Keratinocyte (primary cell): ENCODE results near the gene ERMP1. TPM values are rescaled to one million over a fixed set of nuclear protein-coding genes. Genes with fewer than 3 reads are reported as not detected.

Source experiments
- DNase-seq: peaks from one replicate; pipeline ENCODE4 v3.0.0-alpha.2; 2011; ENCODE audit warnings: low read depth, missing footprints, low spot score
- FAIRE-seq: peaks from 2 replicates; lab custom pipeline; 2011; peaks lifted over from hg19 to GRCh38; lab: Jason Lieb, UNC
- H2AFZ ChIP-seq: 2 replicates; pipeline ENCODE4 v1.6.0; 2012; ENCODE audit warnings: low read length, control low read depth, inconsistent platforms; ENCODE audit not compliant: control insufficient read depth
- H3K27ac ChIP-seq: 2 replicates; pipeline ENCODE4 v1.5.1; 2011; ENCODE audit warnings: low read length; ENCODE audit not compliant: control insufficient read depth, insufficient read depth
- H3K27me3 ChIP-seq: 3 replicates; pipeline ENCODE4 v1.6.0; 2011; ENCODE audit warnings: low read length; ENCODE audit not compliant: control insufficient read depth, insufficient read depth; ENCODE audit errors: extremely low read depth
- H3K36me3 ChIP-seq, 2 experiments: 2 replicates in 1 of 2; 3 replicates in 1 of 2; pipeline ENCODE4 v1.5.1; 2011; ENCODE audit warnings: low read length in 2 of 2, mild to moderate bottlenecking in 1 of 2; ENCODE audit not compliant: control insufficient read depth in 2 of 2, insufficient read depth in 2 of 2; ENCODE audit errors: extremely low read depth in 1 of 2
- H3K4me1 ChIP-seq: 3 replicates; pipeline ENCODE4 v1.5.1; 2011; ENCODE audit warnings: low read length; ENCODE audit not compliant: control insufficient read depth, insufficient read depth; ENCODE audit errors: extremely low read depth
- H3K4me2 ChIP-seq: 3 replicates; pipeline ENCODE4 v1.6.0; 2011; ENCODE audit warnings: low read depth, low read length; ENCODE audit not compliant: control insufficient read depth, insufficient read depth; ENCODE audit errors: extremely low read depth
- H3K4me3 ChIP-seq, 3 experiments: fragments of 200-600 bp in 1 of 3; sonication (generic) in 1 of 3; 2 replicates in 2 of 3; 3 replicates in 1 of 3; pipeline ENCODE4 v1.5.1; 2011 to 2016; ENCODE audit warnings: low read length in 3 of 3, mild to moderate bottlenecking in 3 of 3, control low read depth in 2 of 3, inconsistent platforms in 1 of 3, low read depth in 1 of 3, mixed read lengths in 1 of 3, mixed run types in 1 of 3, moderate library complexity in 1 of 3; ENCODE audit not compliant: control insufficient read depth in 2 of 3, insufficient read depth in 2 of 3; ENCODE audit errors: extremely low read depth in 1 of 3
- H3K79me2 ChIP-seq: 2 replicates; pipeline ENCODE4 v1.6.0; 2012; ENCODE audit warnings: low read length; ENCODE audit not compliant: control insufficient read depth, insufficient read depth
- H3K9ac ChIP-seq: 3 replicates; pipeline ENCODE4 v1.6.0; 2011; ENCODE audit warnings: low read length; ENCODE audit not compliant: control insufficient read depth, insufficient read depth; ENCODE audit errors: extremely low read depth
- H3K9me1 ChIP-seq: 3 replicates; pipeline ENCODE4 v1.6.0; 2011; ENCODE audit warnings: low read length; ENCODE audit not compliant: control insufficient read depth, insufficient read depth; ENCODE audit errors: extremely low read depth
- H3K9me3 ChIP-seq: 2 replicates; pipeline ENCODE4 v1.5.1; 2012; ENCODE audit warnings: low read depth, low read length; ENCODE audit not compliant: control insufficient read depth
- H4K20me1 ChIP-seq: 3 replicates; pipeline ENCODE4 v1.6.0; 2011; ENCODE audit warnings: low read length; ENCODE audit not compliant: control insufficient read depth, insufficient read depth; ENCODE audit errors: extremely low read depth
- CTCF ChIP-seq, 3 experiments: IDR thresholded peaks in 1 of 3; conservative IDR thresholded peaks in 1 of 3; optimal IDR thresholded peaks in 1 of 3; 2 replicates in 2 of 3; 3 replicates in 1 of 3; pipeline versions ENCODE3 to v1.5.1; 2011; ENCODE audit warnings: low read length in 3 of 3, mild to moderate bottlenecking in 3 of 3, moderate library complexity in 2 of 3, control low read depth in 1 of 3, inconsistent platforms in 1 of 3; ENCODE audit not compliant: insufficient read depth in 2 of 3; ENCODE audit errors: extremely low read depth in 1 of 3
- EZH2 ChIP-seq: IDR thresholded peaks from one replicate; pipeline ENCODE4 v1.6.1; 2012; ENCODE audit warnings: inconsistent platforms, mild to moderate bottlenecking, low read length, moderate library complexity
- dilution Hi-C: fragments of 300-500 bp; cut with MboI; formaldehyde crosslinking; loops from one replicate; pipeline ENCODE4 v1.7.0; 2020; ENCODE audit warnings: low sequenced_read_pairs; ENCODE audit not compliant: extremely low pct_ligation_motif_present
- polyA plus RNA-seq, 5 experiments: library from polyadenylated mRNA; depleted of rRNA in 3 of 5; stranded (reverse) in 3 of 5; stranded (forward) in 1 of 5; unstranded in 1 of 5; fragments of >200 nt; gene quantifications; 1 replicate in 1 of 5; 2 replicates in 3 of 5; 3 replicates in 1 of 5; pipeline versions ENCODE4 v1.2.1 to v1.2.3, GENCODE V29; 2011 to 2012; ENCODE audit warnings: missing spikeins in 2 of 5, low read depth in 1 of 5, low replicate concordance in 1 of 5

The ERMP1 gene
- polyA plus RNA-seq, 1 donor (not counting 4 experiments of a cell fraction or from before 2014, with no cell fraction given), result 27.0 TPM

GRCh38 chr9:5835808-5836207 lies 2.9 kb upstream of the ERMP1 start:
- H3K9me3 ChIP-seq, result no peaks in the 10 kb centered on the region
- H2AFZ ChIP-seq, result no peak overlapping the region
- FAIRE-seq (no peak), DNase-seq (no peak)
- no peak overlapping the region for H3K4me2 ChIP-seq
- no peak overlapping the region for H3K9ac ChIP-seq
- H3K4me1 ChIP-seq, result peaks cover 23% of the 10 kb centered on the region
- H3K36me3 ChIP-seq, result no peaks in the 10 kb centered on the region
- H4K20me1 ChIP-seq, result no peaks in the 10 kb centered on the region
- peaks cover 12% of the 10 kb centered on the region for H3K79me2 ChIP-seq
- no peak overlapping the region for H3K27ac ChIP-seq
- dilution Hi-C loops, result no loop called here
- no peaks in the 10 kb centered on the region for H3K9me1 ChIP-seq
- no peak for TF ChIP-seq EZH2
- no peak for TF ChIP-seq CTCF (optimal IDR thresholded peaks at IDR 0.05 in 1 of 3, IDR thresholded peaks at IDR 0.05 in 1 of 3, conservative IDR thresholded peaks at IDR 0.05 in 1 of 3; ENCODE audit: extremely low read depth in 1 of 3, insufficient read depth in 2 of 3, low read length in 3 of 3)
- H3K27me3 ChIP-seq, result no peaks in the 10 kb centered on the region
- H3K4me3 ChIP-seq, result no peak overlapping the region

GRCh38 chr9:5834214-5834613 lies 1.3 kb upstream of the ERMP1 start:
- no peaks in the 10 kb centered on the region for H3K9me3 ChIP-seq
- FAIRE-seq (no peak), DNase-seq (no peak)
- H3K9ac ChIP-seq, result no peak overlapping the region
- H4K20me1 ChIP-seq, result no peaks in the 10 kb centered on the region
- no peaks in the 10 kb centered on the region for H3K27me3 ChIP-seq
- no peak overlapping the region for H3K4me3 ChIP-seq
- peaks cover under 1 to 2% of the 10 kb centered on the region in 2 experiments for H3K36me3 ChIP-seq
- H3K27ac ChIP-seq, result no peak overlapping the region
- H2AFZ ChIP-seq, result no peak overlapping the region
- dilution Hi-C loops, result no loop called here
- H3K9me1 ChIP-seq, result no peaks in the 10 kb centered on the region
- H3K4me1 ChIP-seq, result peaks cover 13% of the 10 kb centered on the region
- TF ChIP-seq CTCF (optimal IDR thresholded peaks at IDR 0.05 in 1 of 3, IDR thresholded peaks at IDR 0.05 in 1 of 3, conservative IDR thresholded peaks at IDR 0.05 in 1 of 3; ENCODE audit: extremely low read depth in 1 of 3, insufficient read depth in 2 of 3, low read length in 3 of 3) (no peak), EZH2 (no peak)
- peaks cover 12% of the 10 kb centered on the region for H3K79me2 ChIP-seq
- H3K4me2 ChIP-seq, result no peak overlapping the region
